Measurements from ENCODE around the gene PCDHGA1. TPM values are rescaled to one million over a fixed set of nuclear protein-coding genes. Genes with fewer than 3 reads are reported as not detected.

PCDHGA1 gene
- total and polyA plus RNA-seq, 2 of the 4 experiments (the other 2 are of a cell fraction) = 0.90 to 0.92 TPM

DNA sequence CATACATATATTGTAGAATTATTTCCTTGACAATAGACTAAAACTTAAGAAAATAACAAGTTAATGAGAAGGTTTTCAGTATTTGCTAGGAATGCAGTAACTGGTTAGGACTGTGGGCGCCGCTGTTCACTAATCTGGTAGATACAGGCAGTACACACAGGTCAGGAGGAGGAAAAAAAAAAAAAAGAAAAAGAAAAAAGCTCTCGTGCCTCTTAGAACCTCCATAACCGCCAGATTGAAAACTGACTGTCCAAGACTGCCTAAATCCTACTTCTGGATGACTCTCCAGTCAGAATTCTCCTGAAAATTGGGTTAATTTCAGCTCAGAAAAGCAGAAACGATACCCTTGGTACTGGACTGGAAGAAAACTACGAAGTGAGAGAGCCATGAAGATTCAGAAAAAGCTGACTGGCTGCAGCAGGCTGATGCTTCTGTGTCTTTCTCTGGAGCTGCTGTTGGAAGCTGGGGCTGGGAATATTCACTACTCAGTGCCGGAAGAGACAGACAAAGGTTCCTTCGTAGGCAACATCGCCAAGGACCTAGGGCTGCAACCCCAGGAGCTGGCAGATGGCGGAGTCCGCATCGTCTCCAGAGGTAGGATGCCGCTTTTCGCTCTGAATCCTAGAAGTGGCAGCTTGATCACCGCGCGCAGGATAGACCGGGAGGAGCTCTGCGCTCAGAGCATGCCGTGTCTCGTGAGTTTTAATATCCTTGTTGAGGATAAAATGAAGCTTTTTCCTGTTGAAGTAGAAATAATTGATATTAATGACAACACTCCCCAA, at the start of gene PCDHGA1 (continued):
- TF ChIP-seq SMC3 (IDR thresholded peaks at IDR 0.05; ENCODE audit: low read depth, low read length) (no peak), FOS (IDR thresholded peaks at IDR 0.05; ENCODE audit: low read depth, low read length) (no peak), RCOR1 (IDR thresholded peaks at IDR 0.05; ENCODE audit: insufficient replicate concordance, low read length) (no peak), CEBPB (IDR thresholded peaks at IDR 0.05; ENCODE audit: low read depth, low read length) (no peak)

- H2AFZ ChIP-seq (replicated peaks; ENCODE audit: low read length, poor library complexity) = no peak overlapping the region
- H2BK20ac ChIP-seq (ENCODE audit: low read depth, low read length) = no peak overlapping the region
- no peak overlapping the region for H4K91ac ChIP-seq (ENCODE audit: insufficient read depth, low read depth, low read length)
- H4K5ac ChIP-seq (ENCODE audit: low read depth, low read length) = no peak overlapping the region
- no peak overlapping the region for H2AK9ac ChIP-seq (replicated peaks; ENCODE audit: low read depth, low read length, poor library complexity)
- no peak overlapping the region for H3K27ac ChIP-seq (ENCODE audit: insufficient read depth, low read length)
- no TSS peak for BruUV-seq (replicated peaks)
- no peak overlapping the region for H3K56ac ChIP-seq (ENCODE audit: extremely low read depth, insufficient read depth, low read length)
- no peaks in the 10 kb centered on the region for H4K20me1 ChIP-seq (ENCODE audit: insufficient read depth, low read length)
- H3K4me2 ChIP-seq (ENCODE audit: low read depth, low read length) = no peak overlapping the region
- H3K23ac ChIP-seq (ENCODE audit: low read depth, low read length) = no peak overlapping the region
- H2AK5ac ChIP-seq (ENCODE audit: low read depth, low read length) = no peak overlapping the region
- H3K4ac ChIP-seq (ENCODE audit: low read depth, low read length) = no peak overlapping the region
- no peak overlapping the region for H3K14ac ChIP-seq (replicated peaks; ENCODE audit: low read depth, low read length)
- intact Hi-C loops (cut with micrococcal nuclease) (no loop called here), in situ Hi-C loops (cut with MboI; ENCODE audit: low sequenced_read_pairs) (no loop called here), dilution Hi-C loops (cut with HindIII; ENCODE audit: low sequenced_read_pairs, unreplicated experiment) (no loop called here)
- no peaks in the 10 kb centered on the region for H3K9me1 ChIP-seq (ENCODE audit: insufficient read depth, low read length)
- H2BK5ac ChIP-seq (ENCODE audit: low read depth, low read length, poor library complexity, severe bottlenecking) = no peak overlapping the region
- H3K18ac ChIP-seq (ENCODE audit: low read depth, low read length) = no peak overlapping the region
- H4K8ac ChIP-seq (ENCODE audit: low read depth in 2 of 2, low read length in 2 of 2) = no peak overlapping the region
- DNase-seq (no peak), ATAC-seq (ENCODE audit: low read depth) (no peak)
- no peaks in the 10 kb centered on the region for H3K36me3 ChIP-seq (ENCODE audit: control insufficient read depth, insufficient read depth, low read length)
- no peak overlapping the region for H3K9ac ChIP-seq (ENCODE audit: low read depth, low read length)
- H3K79me1 ChIP-seq (ENCODE audit: low read depth in 1 of 2, low read length in 2 of 2) = no peaks in the 10 kb centered on the region; a peak in 1 of 4 replicates
- peaks cover 34% of the 10 kb centered on the region for H3K9me3 ChIP-seq (ENCODE audit: control insufficient read depth, insufficient read depth, low read length)
- CTCF ChIA-PET = no interaction called here
- WGBS, 2 experiments (ENCODE audit: extremely low coverage in 2 of 2, insufficient read length in 1 of 2) = 59% methylated on average over 3 of the region's 4 CpGs; no CpG with 5 or more reads in 1 of the 2 experiments
- POLR2A ChIA-PET (ENCODE audit: unreplicated experiment) = no interaction called here
- no peak overlapping the region for H2BK120ac ChIP-seq (ENCODE audit: low read depth, low read length)
- no peak overlapping the region for H3K4me3 ChIP-seq (ENCODE audit: insufficient read depth, low read depth, low read length)
- no peaks in the 10 kb centered on the region for H3K27me3 ChIP-seq (ENCODE audit: control insufficient read depth, insufficient read depth, low read length)
- H2BK15ac ChIP-seq (ENCODE audit: low read depth, low read length) = no peak overlapping the region
- no peaks in the 10 kb centered on the region for H3K4me1 ChIP-seq (ENCODE audit: control insufficient read depth, insufficient read depth, low read length)
- TF ChIP-seq RCOR1 (IDR thresholded peaks at IDR 0.05; ENCODE audit: insufficient replicate concordance, low read length) = no peak
- TF ChIP-seq BHLHE40 (IDR thresholded peaks at IDR 0.05; ENCODE audit: low read depth, low read length) = no peak
- TF ChIP-seq, protein P1, sequence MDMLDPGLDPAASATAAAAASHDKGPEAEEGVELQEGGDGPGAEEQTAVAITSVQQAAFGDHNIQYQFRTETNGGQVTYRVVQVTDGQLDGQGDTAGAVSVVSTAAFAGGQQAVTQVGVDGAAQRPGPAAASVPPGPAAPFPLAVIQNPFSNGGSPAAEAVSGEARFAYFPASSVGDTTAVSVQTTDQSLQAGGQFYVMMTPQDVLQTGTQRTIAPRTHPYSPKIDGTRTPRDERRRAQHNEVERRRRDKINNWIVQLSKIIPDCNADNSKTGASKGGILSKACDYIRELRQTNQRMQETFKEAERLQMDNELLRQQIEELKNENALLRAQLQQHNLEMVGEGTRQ (IDR thresholded peaks at IDR 0.05; ENCODE audit: low read depth, low read length) = no peak
- no peak for TF ChIP-seq RAD21 (IDR thresholded peaks at IDR 0.05; ENCODE audit: low read length)
- TF ChIP-seq CEBPB (IDR thresholded peaks at IDR 0.05; ENCODE audit: low read depth, low read length) = no peak
- TF ChIP-seq POLR2A (IDR thresholded peaks at IDR 0.05; ENCODE audit: low read depth, low read length) = no peak
Measured at GRCh38 chr5:141298376-141298775, 31.9 kb upstream of the PCDHGA1 start.
